IMR-90 (cell line): ENCODE data around the gene PLD1. TPM values are rescaled to one million over a fixed set of nuclear protein-coding genes. Genes with fewer than 3 reads are reported as not detected.

Source experiments
- ATAC-seq: fragments of 200-7000 bp; cut with Tn5 transposase; 2 replicates; pipeline ENCODE4 v1.9.1; 2020; ENCODE audit warnings: low read depth, mild to moderate bottlenecking, moderate library complexity
- BruUV-seq: library from RNA; stranded (reverse); fragments of 400-500 nt; replicated peaks from 2 replicates; lab custom pipeline; 2021; lab: Mats Ljungman, UMichigan
- CTCF ChIA-PET: fragments of 300-600 bp; formaldehyde crosslinking; extraction: SDS; loops from one replicate; lab custom pipeline; 2021; ENCODE audit warnings: antibody characterized with exemption; lab: Yijun Ruan, JAX
- POLR2A ChIA-PET: fragments of 300-600 bp; sonication (Branson Sonifier 250); formaldehyde crosslinking; loops from one replicate; lab custom pipeline; 2022; ENCODE audit warnings: antibody characterized with exemption; ENCODE audit not compliant: unreplicated experiment; lab: Charles Lee
- DNase-seq: peaks from one replicate; pipeline ENCODE4 v3.0.0; 2013
- H2AFZ ChIP-seq: replicated peaks from 2 replicates; pipeline ENCODE3; 2013; ENCODE audit warnings: low read length, mild to moderate bottlenecking; ENCODE audit not compliant: poor library complexity
- H2AK5ac ChIP-seq: 2 replicates; pipeline ENCODE4 v1.6.1; 2013; ENCODE audit warnings: low read depth, low read length, inconsistent platforms
- H2AK9ac ChIP-seq: replicated peaks from 2 replicates; pipeline ENCODE3; 2013; ENCODE audit warnings: mild to moderate bottlenecking, low read depth, low read length, moderate library complexity; ENCODE audit not compliant: poor library complexity
- H2BK120ac ChIP-seq: 2 replicates; pipeline ENCODE4 v1.6.1; 2013; ENCODE audit warnings: low read depth, low read length, inconsistent platforms
- H2BK15ac ChIP-seq: 3 replicates; pipeline ENCODE4 v1.6.1; 2013; ENCODE audit warnings: low read depth, low read length, inconsistent platforms
- H2BK20ac ChIP-seq: 2 replicates; pipeline ENCODE4 v1.6.1; 2013; ENCODE audit warnings: low read depth, mild to moderate bottlenecking, inconsistent platforms, low read length, moderate library complexity
- H2BK5ac ChIP-seq: 2 replicates; pipeline ENCODE4 v1.6.1; 2013; ENCODE audit warnings: mild to moderate bottlenecking, low read depth, low read length, inconsistent platforms; ENCODE audit not compliant: poor library complexity, severe bottlenecking
- H3K14ac ChIP-seq: replicated peaks from 2 replicates; pipeline ENCODE4 v1.6.1; 2013; ENCODE audit warnings: low read depth, low read length, inconsistent platforms
- H3K18ac ChIP-seq: 2 replicates; pipeline ENCODE4 v1.6.1; 2013; ENCODE audit warnings: low read depth, low read length, control low read depth
- H3K23ac ChIP-seq: 2 replicates; pipeline ENCODE4 v1.6.1; 2013; ENCODE audit warnings: low read depth, low read length, inconsistent platforms
- H3K27ac ChIP-seq: 2 replicates; pipeline ENCODE4 v1.5.1; 2013; ENCODE audit warnings: mild to moderate bottlenecking, control low read depth, low read length; ENCODE audit not compliant: insufficient read depth
- H3K27me3 ChIP-seq: 2 replicates; pipeline ENCODE4 v1.6.1; 2013; ENCODE audit warnings: low read length; ENCODE audit not compliant: control insufficient read depth, insufficient read depth
- H3K36me3 ChIP-seq: 2 replicates; pipeline ENCODE4 v1.6.1; 2013; ENCODE audit warnings: low read length, mixed read lengths; ENCODE audit not compliant: control insufficient read depth, insufficient read depth
- H3K4ac ChIP-seq: 2 replicates; pipeline ENCODE4 v1.6.1; 2013; ENCODE audit warnings: low read depth, low read length, inconsistent platforms
- H3K4me1 ChIP-seq: 2 replicates; pipeline ENCODE4 v1.6.1; 2013; ENCODE audit warnings: low read length, mixed read lengths; ENCODE audit not compliant: control insufficient read depth, insufficient read depth
- H3K4me2 ChIP-seq: 2 replicates; pipeline ENCODE4 v1.6.1; 2013; ENCODE audit warnings: low read depth, mild to moderate bottlenecking, control low read depth, low read length, moderate library complexity
- H3K4me3 ChIP-seq: 2 replicates; pipeline ENCODE4 v1.5.1; 2013; ENCODE audit warnings: low read depth, mild to moderate bottlenecking, control low read depth, low read length, moderate library complexity; ENCODE audit not compliant: insufficient read depth
- H3K56ac ChIP-seq: 2 replicates; pipeline ENCODE4 v1.6.1; 2013; ENCODE audit warnings: low read length, inconsistent platforms; ENCODE audit not compliant: insufficient read depth; ENCODE audit errors: extremely low read depth
- H3K79me1 ChIP-seq, 2 experiments: 2 replicates each; pipeline ENCODE4 v1.6.1; 2013; ENCODE audit warnings: low read length in 2 of 2, inconsistent platforms in 1 of 2, low read depth in 1 of 2
- H3K9ac ChIP-seq: 2 replicates; pipeline ENCODE4 v1.6.1; 2013; ENCODE audit warnings: low read depth, low read length, control low read depth
- H3K9me1 ChIP-seq: 2 replicates; pipeline ENCODE4 v1.6.1; 2013; ENCODE audit warnings: low read length, inconsistent platforms; ENCODE audit not compliant: insufficient read depth
- H3K9me3 ChIP-seq: 2 replicates; pipeline ENCODE4 v1.6.1; 2013; ENCODE audit warnings: low read length; ENCODE audit not compliant: control insufficient read depth, insufficient read depth
- H4K20me1 ChIP-seq: 2 replicates; pipeline ENCODE4 v1.6.1; 2013; ENCODE audit warnings: low read length, inconsistent platforms; ENCODE audit not compliant: insufficient read depth
- H4K5ac ChIP-seq: 2 replicates; pipeline ENCODE4 v1.6.1; 2013; ENCODE audit warnings: mild to moderate bottlenecking, low read depth, low read length, control low read depth
- H4K8ac ChIP-seq, 2 experiments: 2 replicates each; pipeline ENCODE4 v1.6.1; 2013; ENCODE audit warnings: low read depth in 2 of 2, low read length in 2 of 2, control low read depth in 1 of 2, inconsistent platforms in 1 of 2
- H4K91ac ChIP-seq: 2 replicates; pipeline ENCODE4 v1.6.1; 2013; ENCODE audit warnings: low read depth, low read length, inconsistent platforms; ENCODE audit not compliant: insufficient read depth
- ELK1 ChIP-seq: fragments of 150-350 bp; IDR thresholded peaks from 2 replicates; pipeline ENCODE4 v1.6.1; 2016; ENCODE audit warnings: low read depth, mild to moderate bottlenecking, low read length, moderate library complexity, borderline replicate concordance
- FOS ChIP-seq: fragments of 150-350 bp; IDR thresholded peaks from 2 replicates; pipeline ENCODE4 v1.6.1; 2016; ENCODE audit warnings: low read depth, low read length
- WGBS, 2 experiments: methylation state at CpG; one replicate each; pipeline versions ENCODE4 v1.1.5 to v1.1.7; 2013; ENCODE audit warnings: missing lambda C conversion rate in 2 of 2; ENCODE audit not compliant: insufficient read length in 1 of 2; ENCODE audit errors: extremely low coverage in 2 of 2; 5-methylcytosine and 5-hydroxymethylcytosine counted together
- dilution Hi-C: fragments of 300-500 bp; cut with HindIII; formaldehyde crosslinking; loops from one replicate; pipeline ENCODE4 v1.14.3; 2018; ENCODE audit warnings: low sequenced_read_pairs; ENCODE audit not compliant: unreplicated experiment
- in situ Hi-C: fragments of 300-500 bp; cut with MboI; formaldehyde crosslinking; loops from 3 replicates; pipeline ENCODE4 v1.14.3; 2019; ENCODE audit warnings: low sequenced_read_pairs, inconsistent platforms, mixed read lengths
- intact Hi-C: fragments of 100-400 bp; cut with micrococcal nuclease; formaldehyde crosslinking; loops from 2 replicates; pipeline ENCODE4 v1.10.0; 2022
- polyA plus RNA-seq, 3 experiments: library from polyadenylated mRNA; depleted of rRNA; stranded (reverse); fragments of >200 nt; gene quantifications; 2 replicates each; pipeline ENCODE4 v1.2.3, GENCODE V29; 2012; ENCODE audit warnings: low replicate concordance in 1 of 3
- total RNA-seq: library from RNA; depleted of rRNA; stranded (reverse); fragments of >200 nt; gene quantifications from 2 replicates; pipeline ENCODE4 v1.2.3, GENCODE V29; 2012

Gene PLD1
- total and polyA plus RNA-seq, 2 of the 4 experiments (the other 2 are of a cell fraction): 3.3 to 9.7 TPM

DNA sequence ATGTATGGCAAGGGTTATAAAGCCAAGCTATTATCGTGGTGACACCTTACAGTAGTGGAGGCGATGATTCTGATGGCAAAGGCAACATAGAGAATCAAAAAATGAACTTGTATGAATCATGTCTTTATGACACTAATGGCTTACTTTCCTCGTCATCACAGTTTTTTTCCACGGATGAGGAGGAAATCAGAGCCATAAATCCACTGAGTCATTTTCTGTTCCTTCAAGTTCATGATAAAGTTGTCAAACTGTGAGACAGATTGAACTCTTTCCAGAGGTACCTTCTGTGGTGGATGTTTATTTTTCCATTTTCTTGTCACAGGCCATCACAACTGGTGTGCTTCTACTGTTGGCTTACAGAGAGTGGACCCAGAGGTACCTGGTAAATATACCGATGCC is 41.4 kb upstream of the PLD1 start:
- Histone ChIP-seq H4K20me1 (no peaks in the 10 kb centered on the region), H3K79me1 (no peaks in the 10 kb centered on the region), H3K9me1 (peaks cover 3% of the 10 kb centered on the region), H4K5ac (peak overlapping the region; percentile 36; the same call in 1 of the 2 replicates), H2AFZ (no peak overlapping the region), H3K27ac (no peak overlapping the region), H3K9ac (no peak overlapping the region), H3K23ac (peak overlapping the region; percentile 17; the same call in 1 of the 2 replicates), H3K56ac (no peak overlapping the region), H4K8ac (peak overlapping the region in 1 of 2 experiments; percentile 17; a peak in 1 of 4 replicates), H2BK120ac (peak overlapping the region; percentile 8; the same call in 1 of the 2 replicates), H2BK5ac (peak overlapping the region; percentile 1), H3K27me3 (no peaks in the 10 kb centered on the region), H3K4me3 (no peak overlapping the region), H2AK5ac (no peak overlapping the region), H3K4ac (no peak overlapping the region; the same call in 1 of the 2 replicates), H3K4me1 (peaks cover 11% of the 10 kb centered on the region), H3K18ac (peak overlapping the region; percentile 50; the same call in 1 of the 2 replicates), H2BK20ac (no peak overlapping the region), H3K36me3 (no peaks in the 10 kb centered on the region), H4K91ac (peak overlapping the region; percentile 56; the same call in 1 of the 2 replicates), H3K14ac (no peak overlapping the region), H3K9me3 (peaks cover 9% of the 10 kb centered on the region), H3K4me2 (no peak overlapping the region), H2BK15ac (peak overlapping the region; percentile 9; the same call in 1 of the 3 replicates), H2AK9ac (no peak overlapping the region)
- BruUV-seq: no TSS peak
- WGBS, 2 experiments: 71% methylated on average over 3 of the region's 5 CpGs; no CpG with 5 or more reads in 1 of the 2 experiments
- dilution Hi-C loops: no loop called here
- peak; percentile 87 for DNase-seq
- ATAC-seq: no peak
- ChIA-PET CTCF (interaction anchor here (0.6 kb wide), 1 partner anchor 58 kb away, joined by 3 read pairs; no protein-coding TSS in a partner anchor), POLR2A (no interaction called here)
- TF ChIP-seq ELK1 (no peak), FOS (peak; percentile 43; the same call in 1 of the 2 replicates)
- intact Hi-C loops: no loop called here
- in situ Hi-C loops: no loop called here
